ENCODE data around the gene STUB1.

Gene STUB1

GRCh38 chr16:679814-680624 lies at the start of gene STUB1:
STUB1 (plus strand) TSS chr16:680410; CDS start chr16:680526, 116 bp downstream.
- peak; percentile 88 for DNase-seq (ENCODE audit: low read depth)

- no peak for DNase-seq (ENCODE audit: low read depth)
Observed at GRCh38 chr16:630815-631405, 49.3 kb upstream of the STUB1 start, which contains the start of gene WFIKKN1. WFIKKN1 (plus strand) TSS chr16:630985; CDS start chr16:631254, 269 bp downstream.

GRCh38 chr16:631808-632358 lies 48.3 kb upstream of the STUB1 start:
- no peak for DNase-seq (ENCODE audit: low read depth)

GRCh38 chr16:632486-633335 lies 47.5 kb upstream of the STUB1 start:
- DNase-seq (ENCODE audit: low read depth), result no peak

- no peak for DNase-seq (ENCODE audit: low read depth)
Observed at GRCh38 chr16:633336-634050, 46.7 kb upstream of the STUB1 start.

- no peak for DNase-seq (ENCODE audit: low read depth)
Observed at GRCh38 chr16:634051-634670, 46.0 kb upstream of the STUB1 start.

- DNase-seq (ENCODE audit: low read depth), result no peak
Observed at GRCh38 chr16:634996-635395, 45.2 kb upstream of the STUB1 start.

- no peak for DNase-seq (ENCODE audit: low read depth)
Observed at GRCh38 chr16:635573-636205, 44.5 kb upstream of the STUB1 start.

GRCh38 chr16:636206-637080 lies 43.8 kb upstream of the STUB1 start, which contains the start of gene METTL26:
METTL26 (minus strand) TSS chr16:636305; CDS start chr16:636290, 15 bp downstream.
- peak; percentile 96 for DNase-seq (ENCODE audit: low read depth)

- DNase-seq (ENCODE audit: low read depth), result peak; percentile 92
Observed at GRCh38 chr16:637081-638018, 42.9 kb upstream of the STUB1 start.

- DNase-seq (ENCODE audit: low read depth), result no peak
Observed at GRCh38 chr16:638034-638543, 42.1 kb upstream of the STUB1 start.

GRCh38 chr16:638836-639235 lies 41.4 kb upstream of the STUB1 start:
- no peak for DNase-seq (ENCODE audit: low read depth)

GRCh38 chr16:640614-641013 lies 39.6 kb upstream of the STUB1 start:
- no peak for DNase-seq (ENCODE audit: low read depth)

- DNase-seq (ENCODE audit: low read depth), result peak; percentile 80
Observed at GRCh38 chr16:641326-642188, 38.7 kb upstream of the STUB1 start, which contains the start of gene MCRIP2. MCRIP2 (plus strand) TSS chr16:641828; CDS start chr16:641992, 164 bp downstream.

GRCh38 chr16:642189-643049 lies 37.8 kb upstream of the STUB1 start:
- peak; percentile 31 for DNase-seq (ENCODE audit: low read depth)

GRCh38 chr16:643050-643368 lies 37.2 kb upstream of the STUB1 start:
- no peak for DNase-seq (ENCODE audit: low read depth)
